ENCODE results near the gene LRP1-AS.

Gene LRP1-AS

GRCh38 chr12:57103856-57104255, 43.6 kb downstream of the LRP1-AS start:
- no peak for ATAC-seq
- TF ChIP-seq ZNF70 (CRISPR knock-in tag; IDR thresholded peaks at IDR 0.05) (no peak), TSHZ2 (CRISPR knock-in tag; IDR thresholded peaks at IDR 0.05) (no peak), ZFP30 (CRISPR knock-in tag; IDR thresholded peaks at IDR 0.05) (no peak), ARNTL (CRISPR knock-in tag; IDR thresholded peaks at IDR 0.05; ENCODE audit: borderline replicate concordance, low read depth) (no peak), ZNF8 (CRISPR knock-in tag; IDR thresholded peaks at IDR 0.05) (no peak), ZNF565 (CRISPR knock-in tag; conservative IDR thresholded peaks at IDR 0.05; ENCODE audit: low read depth) (no peak), POU6F1 (CRISPR knock-in tag; IDR thresholded peaks at IDR 0.05; ENCODE audit: borderline replicate concordance, low read depth) (no peak), CSDC2 (CRISPR knock-in tag; IDR thresholded peaks at IDR 0.05) (no peak)

GRCh38 chr12:57101892-57102695, 45.3 kb downstream of the LRP1-AS start:
- ATAC-seq = peak; percentile 9; the same call in 2 of the 3 replicates
- no peak for TF ChIP-seq ZFP30 (CRISPR knock-in tag; IDR thresholded peaks at IDR 0.05)
- no peak for TF ChIP-seq ZNF8 (CRISPR knock-in tag; IDR thresholded peaks at IDR 0.05)
- TF ChIP-seq PATZ1 (CRISPR knock-in tag; IDR thresholded peaks at IDR 0.05; ENCODE audit: borderline replicate concordance) = no peak
- no peak for TF ChIP-seq GLIS3 (CRISPR knock-in tag; IDR thresholded peaks at IDR 0.05)
- no peak for TF ChIP-seq RARB (CRISPR knock-in tag; IDR thresholded peaks at IDR 0.05)
- TF ChIP-seq ISL1 (CRISPR knock-in tag; IDR thresholded peaks at IDR 0.05) = no peak
- TF ChIP-seq TCF4 (CRISPR knock-in tag; IDR thresholded peaks at IDR 0.05; ENCODE audit: borderline replicate concordance) = no peak
- TF ChIP-seq ZC3H10 (CRISPR knock-in tag; IDR thresholded peaks at IDR 0.05) = no peak
- no peak for TF ChIP-seq ESRRG (CRISPR knock-in tag; IDR thresholded peaks at IDR 0.05)
- TF ChIP-seq BACH2 (CRISPR knock-in tag; IDR thresholded peaks at IDR 0.05; ENCODE audit: borderline replicate concordance) = no peak
- TF ChIP-seq CSDC2 (CRISPR knock-in tag; IDR thresholded peaks at IDR 0.05) = no peak
- no peak for TF ChIP-seq SNAI2 (CRISPR knock-in tag; IDR thresholded peaks at IDR 0.05)
- no peak for TF ChIP-seq ZNF565 (CRISPR knock-in tag; conservative IDR thresholded peaks at IDR 0.05; ENCODE audit: low read depth)
- no peak for TF ChIP-seq OSR1 (CRISPR knock-in tag; IDR thresholded peaks at IDR 0.05)
- TF ChIP-seq PPARA (CRISPR knock-in tag; IDR thresholded peaks at IDR 0.05; ENCODE audit: borderline replicate concordance) = no peak
- TF ChIP-seq CREB5 (CRISPR knock-in tag; IDR thresholded peaks at IDR 0.05; ENCODE audit: low read depth) = no peak
- TF ChIP-seq TSHZ2 (CRISPR knock-in tag; IDR thresholded peaks at IDR 0.05) = no peak

All from SK-N-SH treated with all-trans-retinoic acid at 6 μM for 48 hours (cell line).